ENCODE measurements around the gene RPE65. TPM values are rescaled to one million over a fixed set of nuclear protein-coding genes. Genes with fewer than 3 reads are reported as not detected.
"Not testable (repeated sequence)": the region's sequence is repeated elsewhere in the genome, so short reads cannot be mapped to it uniquely, and the experiment has no call there.

The RPE65 gene
- total RNA-seq, 6 experiments from 2014 or later: not detected

GRCh38 chr1:68421350-68421749, 28.4 kb downstream of the RPE65 start:
- peaks cover 3% of the 10 kb centered on the region for H3K27me3 Mint-ChIP-seq (ENCODE audit: insufficient read depth)
- H3K4me3 Mint-ChIP-seq: no peak overlapping the region
- TF ChIP-seq CTCF (IDR thresholded peaks at IDR 0.05): no peak
- no peak overlapping the region for H3K27ac Mint-ChIP-seq
- no peaks in the 10 kb centered on the region for H3K9me3 Mint-ChIP-seq
- H3K36me3 Mint-ChIP-seq (ENCODE audit: low read depth): no peaks in the 10 kb centered on the region
- H3K4me1 Mint-ChIP-seq (ENCODE audit: low read depth): peaks cover 4% of the 10 kb centered on the region; the same call in 1 of the 2 replicates
- DNase-seq: no peak

GRCh38 chr1:68409426-68409825, 40.3 kb downstream of the RPE65 start:
- H3K27me3 Mint-ChIP-seq (ENCODE audit: insufficient read depth): peaks cover 27% of the 10 kb centered on the region
- no peak for TF ChIP-seq CTCF (IDR thresholded peaks at IDR 0.05)
- H3K27ac Mint-ChIP-seq: no peak overlapping the region
- H3K36me3 Mint-ChIP-seq (ENCODE audit: low read depth): no peaks in the 10 kb centered on the region
- no peaks in the 10 kb centered on the region for H3K9me3 Mint-ChIP-seq
- no peak overlapping the region for H3K4me3 Mint-ChIP-seq
- H3K4me1 Mint-ChIP-seq (ENCODE audit: low read depth): peaks cover 15% of the 10 kb centered on the region; the same call in 1 of the 2 replicates
- DNase-seq: no peak

GRCh38 chr1:68401506-68401905, 48.2 kb downstream of the RPE65 start:
- H3K36me3 Mint-ChIP-seq (ENCODE audit: low read depth): no peaks in the 10 kb centered on the region
- H3K27ac Mint-ChIP-seq: no peak overlapping the region
- no peak for TF ChIP-seq CTCF (IDR thresholded peaks at IDR 0.05)
- no peak overlapping the region for H3K4me3 Mint-ChIP-seq
- H3K27me3 Mint-ChIP-seq (ENCODE audit: insufficient read depth): peaks cover 20% of the 10 kb centered on the region
- no peak for DNase-seq
- no peaks in the 10 kb centered on the region for H3K4me1 Mint-ChIP-seq (ENCODE audit: low read depth)
- no peaks in the 10 kb centered on the region for H3K9me3 Mint-ChIP-seq

- peaks cover 14% of the 10 kb centered on the region for H3K27me3 Mint-ChIP-seq (ENCODE audit: insufficient read depth)
- not testable (repeated sequence) for H3K9me3 Mint-ChIP-seq; H3K27ac Mint-ChIP-seq; H3K36me3 Mint-ChIP-seq (ENCODE audit: low read depth); H3K4me1 Mint-ChIP-seq (ENCODE audit: low read depth); DNase-seq; H3K4me3 Mint-ChIP-seq
Measured at GRCh38 chr1:68395575-68395974, 54.2 kb downstream of the RPE65 start.

GRCh38 chr1:68392474-68392873, 57.3 kb downstream of the RPE65 start:
- not testable (repeated sequence) for H3K4me1 Mint-ChIP-seq (ENCODE audit: low read depth); DNase-seq; H3K36me3 Mint-ChIP-seq (ENCODE audit: low read depth); H3K4me3 Mint-ChIP-seq; H3K9me3 Mint-ChIP-seq; H3K27ac Mint-ChIP-seq
- H3K27me3 Mint-ChIP-seq (ENCODE audit: insufficient read depth): peaks cover 11% of the 10 kb centered on the region

- not testable (repeated sequence) for H3K9me3 Mint-ChIP-seq; H3K27me3 Mint-ChIP-seq (ENCODE audit: insufficient read depth); H3K4me3 Mint-ChIP-seq; DNase-seq; H3K36me3 Mint-ChIP-seq (ENCODE audit: low read depth)
- Mint-ChIP-seq H3K27ac (peak overlapping the region; percentile 38), H3K4me1 (ENCODE audit: low read depth) (peaks cover 40% of the 10 kb centered on the region)
Measured at GRCh38 chr1:68385798-68386524, 63.8 kb downstream of the RPE65 start.

GRCh38 chr1:68384872-68385411, 64.8 kb downstream of the RPE65 start:
- Mint-ChIP-seq H3K9me3 (no peaks in the 10 kb centered on the region), H3K27ac (peak overlapping the region; percentile 83), H3K36me3 (ENCODE audit: low read depth) (no peaks in the 10 kb centered on the region), H3K4me1 (ENCODE audit: low read depth) (peaks cover 44% of the 10 kb centered on the region), H3K4me3 (peak overlapping the region; percentile 53), H3K27me3 (ENCODE audit: insufficient read depth) (no peaks in the 10 kb centered on the region; the same call in 1 of the 2 replicates)
- TF ChIP-seq CTCF (IDR thresholded peaks at IDR 0.05): peak; percentile 17; the same call in 1 of the 2 replicates
- DNase-seq: peak; percentile 47
